Muscle layer of colon (tissue), 2 donors: ENCODE data around the gene WIZ.

ENCODE experiments used
- H3K27ac ChIP-seq: one replicate; pipeline ENCODE4 v1.7.0; 2013; ENCODE audit warnings: low read depth, mild to moderate bottlenecking, low read length, moderate library complexity
- H3K27me3 ChIP-seq, 2 donors: one replicate each; pipeline ENCODE4 v1.7.0; 2013; ENCODE audit warnings: low read length in 2 of 2, mild to moderate bottlenecking in 2 of 2; ENCODE audit not compliant: insufficient read depth in 2 of 2, control insufficient read depth in 1 of 2
- H3K36me3 ChIP-seq: one replicate; pipeline ENCODE4 v1.7.0; 2013; ENCODE audit warnings: mild to moderate bottlenecking, low read length; ENCODE audit not compliant: insufficient read depth
- H3K4me1 ChIP-seq: one replicate; pipeline ENCODE4 v1.7.0; 2013; ENCODE audit warnings: mild to moderate bottlenecking, low read length; ENCODE audit not compliant: insufficient read depth
- H3K4me3 ChIP-seq, 2 donors: one replicate each; pipeline ENCODE4 v1.7.0; 2013; ENCODE audit warnings: low read length in 2 of 2, low read depth in 1 of 2, mild to moderate bottlenecking in 1 of 2, moderate library complexity in 1 of 2
- H3K9ac ChIP-seq: one replicate; pipeline ENCODE4 v1.7.0; 2013; ENCODE audit warnings: low read length
- H3K9me3 ChIP-seq: one replicate; pipeline ENCODE4 v1.7.0; 2013; ENCODE audit warnings: mild to moderate bottlenecking, low read length
- donor health status: abdominal sarcoma.
- donor health status: Adenocarcinoma of cecum.

Gene WIZ

DNA sequence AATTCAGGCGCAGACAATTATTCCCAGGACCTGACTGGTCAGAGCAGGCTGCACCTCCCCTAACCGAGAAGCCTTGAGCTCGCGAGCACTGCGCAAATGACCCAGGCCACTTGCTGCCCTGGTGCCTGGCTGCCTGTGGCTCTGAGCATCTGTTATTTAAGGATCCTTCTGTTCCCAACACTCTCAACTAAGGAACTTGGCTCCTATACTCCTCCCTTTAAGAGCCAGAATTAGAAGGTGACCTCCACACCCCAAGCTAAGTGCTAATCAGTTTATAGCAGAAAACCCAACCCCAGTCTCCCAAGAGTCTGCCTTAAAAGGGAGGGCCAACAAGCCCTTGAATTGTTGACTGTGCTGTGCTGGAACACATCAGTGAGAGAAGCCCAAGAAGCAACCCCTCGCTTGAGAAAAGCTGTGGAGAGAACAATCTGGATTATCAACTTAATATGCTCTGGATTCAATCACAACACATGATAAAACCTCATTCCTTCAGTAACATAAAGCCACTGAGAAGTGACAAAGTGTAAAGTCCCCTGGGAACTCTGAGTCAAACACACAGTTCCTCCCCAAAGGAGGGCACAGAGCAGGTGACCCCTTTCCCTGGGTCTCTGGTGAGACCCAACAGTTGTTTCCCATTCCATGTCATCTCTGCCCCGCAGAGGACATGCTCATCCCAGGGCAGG, 45.5 kb downstream of the WIZ start:
- peak overlapping the region in 1 of 2 donors; percentile 33 for H3K4me3 ChIP-seq
- H3K36me3 ChIP-seq, result peaks cover 30% of the 10 kb centered on the region
- no peaks in the 10 kb centered on the region for H3K9me3 ChIP-seq
- peaks cover 58% of the 10 kb centered on the region for H3K4me1 ChIP-seq
- H3K27me3 ChIP-seq, result no peaks in the 10 kb centered on the region
- H3K27ac ChIP-seq, result peak overlapping the region; percentile 62
- H3K9ac ChIP-seq, result peak overlapping the region; percentile 34

DNA sequence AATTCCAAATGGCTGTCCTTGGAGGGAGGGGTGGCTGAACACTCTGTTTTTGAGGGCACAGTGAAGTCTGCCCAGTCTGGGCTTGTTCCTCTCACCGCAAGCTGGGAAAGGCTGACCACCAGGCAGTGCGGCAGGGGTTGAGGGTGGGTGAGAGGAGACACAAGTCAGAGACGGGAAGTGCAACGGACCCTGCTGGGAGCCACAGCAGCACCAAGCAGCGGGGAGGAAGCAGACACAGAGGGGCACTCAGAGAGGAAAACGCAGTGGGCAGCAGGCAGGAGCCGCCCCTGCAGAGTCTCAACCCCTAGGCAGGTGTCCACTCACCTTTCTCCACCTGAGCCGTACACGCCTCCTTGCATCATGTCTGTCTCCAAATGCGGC, 46.6 kb downstream of the WIZ start:
- Histone ChIP-seq H3K27ac (peak overlapping the region; percentile 62), H3K9me3 (no peaks in the 10 kb centered on the region), H3K27me3 (no peaks in the 10 kb centered on the region), H3K4me1 (peaks cover 58% of the 10 kb centered on the region), H3K4me3 (peak overlapping the region in 1 of 2 donors; percentile 33), H3K36me3 (peaks cover 38% of the 10 kb centered on the region), H3K9ac (peak overlapping the region; percentile 34)

DNA sequence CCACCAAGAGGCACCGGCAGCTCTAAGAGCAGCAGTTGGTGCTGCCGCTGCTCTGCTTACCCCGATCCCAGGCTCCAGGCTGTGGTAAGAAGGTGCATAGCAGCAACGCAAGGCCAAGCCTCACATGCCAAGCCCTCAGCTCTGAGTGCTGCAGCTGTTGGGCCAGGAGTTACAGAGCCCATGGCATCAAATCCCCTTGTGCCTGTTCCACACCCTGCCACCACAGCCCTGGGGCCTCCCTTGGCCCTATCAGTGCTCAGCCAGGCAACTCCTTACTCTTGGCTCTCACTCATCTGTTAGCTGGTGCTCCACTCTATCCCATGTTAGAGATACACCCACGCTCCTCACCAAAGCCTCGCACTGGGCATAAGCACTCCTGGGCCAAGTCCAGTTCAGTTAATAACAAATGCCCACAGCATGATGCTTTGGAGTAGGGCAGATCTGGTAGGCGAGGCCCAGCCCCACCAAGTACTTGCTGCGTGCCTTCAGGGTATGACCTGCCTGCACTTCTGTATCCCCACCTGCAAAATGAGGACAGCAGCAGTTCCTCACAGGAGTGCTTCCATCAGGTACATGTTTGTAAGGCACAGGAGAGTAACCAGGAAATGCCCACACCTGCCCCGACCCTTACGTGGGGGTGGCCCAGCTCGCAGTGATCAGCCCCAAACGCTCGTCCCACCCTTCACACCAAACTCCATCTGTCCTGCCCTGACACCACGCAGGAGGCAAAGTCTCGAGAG, 47.2 kb downstream of the WIZ start:
- Histone ChIP-seq H3K9ac (peak overlapping the region; percentile 34), H3K36me3 (peaks cover 44% of the 10 kb centered on the region), H3K9me3 (no peaks in the 10 kb centered on the region), H3K4me3 (peak overlapping the region in 1 of 2 donors; percentile 33), H3K27me3 (no peaks in the 10 kb centered on the region), H3K27ac (peak overlapping the region; percentile 62), H3K4me1 (peaks cover 58% of the 10 kb centered on the region)

DNA sequence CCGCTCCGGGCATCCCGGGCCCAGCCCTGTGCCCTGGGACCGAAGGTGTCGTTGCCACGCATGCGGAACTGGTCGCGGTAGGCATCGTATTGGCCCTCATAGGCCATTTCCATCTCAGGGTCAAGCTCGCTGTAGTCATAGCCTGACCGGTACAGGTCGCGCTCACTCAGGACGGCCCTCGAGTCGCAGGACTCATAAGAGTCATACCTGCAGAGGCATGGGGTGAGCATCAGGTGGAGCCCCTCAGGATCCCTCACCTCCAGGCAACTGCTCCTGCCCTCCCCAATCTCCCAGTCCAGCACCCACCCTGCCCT, 48.4 kb downstream of the WIZ start:
- peaks cover 51% of the 10 kb centered on the region for H3K4me1 ChIP-seq
- H3K9ac ChIP-seq, result no peak overlapping the region
- H3K4me3 ChIP-seq, result no peak overlapping the region
- H3K27ac ChIP-seq, result no peak overlapping the region
- H3K27me3 ChIP-seq, result no peaks in the 10 kb centered on the region
- no peaks in the 10 kb centered on the region for H3K9me3 ChIP-seq
- peaks cover 56% of the 10 kb centered on the region for H3K36me3 ChIP-seq

DNA sequence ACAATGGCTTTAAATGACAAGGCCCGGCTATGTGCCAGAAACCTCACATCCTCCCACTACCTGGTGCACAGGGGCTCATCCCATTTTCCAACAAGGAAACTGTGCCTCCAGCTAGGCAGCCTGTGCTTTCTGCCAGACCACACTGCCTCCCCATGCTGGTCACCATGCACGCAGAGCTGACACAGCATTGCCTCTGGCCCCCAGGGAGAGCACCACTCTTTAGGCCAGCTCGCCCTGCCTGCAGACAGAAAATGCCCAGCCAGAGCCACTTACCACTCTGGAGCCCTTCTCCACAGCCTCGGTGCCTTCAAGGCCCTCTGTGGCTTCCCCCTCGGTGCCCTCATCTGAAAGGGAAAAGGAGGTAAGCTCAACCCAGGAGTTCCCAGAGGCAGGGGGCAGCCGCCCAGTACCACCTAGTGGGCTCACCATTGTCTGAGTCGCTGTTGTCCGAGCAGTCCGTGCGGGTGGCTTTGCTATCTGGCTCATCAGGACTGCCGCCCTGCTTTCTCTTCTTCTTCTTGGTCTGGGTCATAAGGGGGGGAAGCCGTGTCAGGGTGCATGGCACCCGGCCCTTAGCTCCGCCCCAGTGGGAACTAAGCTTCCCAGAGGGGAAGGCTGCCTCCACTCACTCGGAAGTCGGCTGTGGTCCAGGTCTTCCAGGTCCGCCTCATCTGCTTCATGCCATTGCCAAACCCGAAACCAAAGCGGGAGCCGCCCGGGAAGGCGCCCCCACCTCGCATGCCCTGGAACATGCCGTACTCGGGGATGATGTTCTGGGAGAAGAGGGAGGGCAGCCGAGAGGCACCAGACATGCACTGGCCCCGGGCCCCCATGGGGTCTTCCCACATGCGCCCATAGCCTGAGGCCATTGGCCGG, 49.0 kb downstream of the WIZ start:
- Histone ChIP-seq H3K9ac (no peak overlapping the region), H3K9me3 (no peaks in the 10 kb centered on the region), H3K27ac (no peak overlapping the region), H3K36me3 (peaks cover 62% of the 10 kb centered on the region), H3K27me3 (no peaks in the 10 kb centered on the region), H3K4me3 (no peak overlapping the region), H3K4me1 (peaks cover 47% of the 10 kb centered on the region)

DNA sequence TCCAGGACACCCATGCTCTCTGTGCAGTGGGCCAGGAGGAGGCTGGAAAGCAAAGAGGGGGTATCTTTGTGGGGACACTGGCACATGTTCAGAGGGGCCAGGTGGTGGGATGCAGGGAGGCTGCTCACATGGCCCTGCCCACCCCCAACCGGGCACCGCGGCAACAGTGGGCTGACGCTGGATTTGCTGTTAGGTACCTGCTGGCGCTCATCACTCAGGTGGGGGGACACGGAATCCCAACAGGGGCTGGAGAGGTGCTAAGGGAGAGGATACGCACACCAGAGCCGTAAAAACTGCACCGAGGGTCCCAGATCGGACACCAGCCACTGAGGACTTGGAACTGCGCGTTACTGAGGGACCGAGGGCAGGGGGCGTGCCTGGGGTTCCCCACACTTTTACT, 50.1 kb downstream of the WIZ start:
- Histone ChIP-seq H3K27me3 (no peaks in the 10 kb centered on the region), H3K27ac (no peak overlapping the region), H3K9me3 (no peaks in the 10 kb centered on the region), H3K9ac (no peak overlapping the region), H3K4me1 (peaks cover 41% of the 10 kb centered on the region), H3K36me3 (peaks cover 62% of the 10 kb centered on the region), H3K4me3 (no peak overlapping the region)

DNA sequence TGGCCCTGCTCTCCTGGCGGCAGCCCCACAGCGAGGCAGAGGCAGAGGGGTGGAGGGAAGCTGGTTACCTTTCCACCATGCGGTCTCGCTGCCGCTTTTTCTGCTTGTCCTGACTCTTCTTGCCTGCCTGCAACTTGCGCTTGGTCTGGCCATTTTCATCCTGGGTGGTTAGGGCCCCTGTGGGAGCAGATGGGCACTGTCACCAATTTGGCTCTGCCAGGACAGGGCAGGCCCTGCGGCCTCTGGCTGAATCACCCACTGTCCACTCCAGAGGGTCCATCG, 50.6 kb downstream of the WIZ start:
- no peak overlapping the region for H3K9ac ChIP-seq
- H3K9me3 ChIP-seq, result no peaks in the 10 kb centered on the region
- H3K27ac ChIP-seq, result no peak overlapping the region
- H3K27me3 ChIP-seq, result no peaks in the 10 kb centered on the region
- H3K36me3 ChIP-seq, result peaks cover 62% of the 10 kb centered on the region
- no peak overlapping the region for H3K4me3 ChIP-seq
- peaks cover 37% of the 10 kb centered on the region for H3K4me1 ChIP-seq

DNA sequence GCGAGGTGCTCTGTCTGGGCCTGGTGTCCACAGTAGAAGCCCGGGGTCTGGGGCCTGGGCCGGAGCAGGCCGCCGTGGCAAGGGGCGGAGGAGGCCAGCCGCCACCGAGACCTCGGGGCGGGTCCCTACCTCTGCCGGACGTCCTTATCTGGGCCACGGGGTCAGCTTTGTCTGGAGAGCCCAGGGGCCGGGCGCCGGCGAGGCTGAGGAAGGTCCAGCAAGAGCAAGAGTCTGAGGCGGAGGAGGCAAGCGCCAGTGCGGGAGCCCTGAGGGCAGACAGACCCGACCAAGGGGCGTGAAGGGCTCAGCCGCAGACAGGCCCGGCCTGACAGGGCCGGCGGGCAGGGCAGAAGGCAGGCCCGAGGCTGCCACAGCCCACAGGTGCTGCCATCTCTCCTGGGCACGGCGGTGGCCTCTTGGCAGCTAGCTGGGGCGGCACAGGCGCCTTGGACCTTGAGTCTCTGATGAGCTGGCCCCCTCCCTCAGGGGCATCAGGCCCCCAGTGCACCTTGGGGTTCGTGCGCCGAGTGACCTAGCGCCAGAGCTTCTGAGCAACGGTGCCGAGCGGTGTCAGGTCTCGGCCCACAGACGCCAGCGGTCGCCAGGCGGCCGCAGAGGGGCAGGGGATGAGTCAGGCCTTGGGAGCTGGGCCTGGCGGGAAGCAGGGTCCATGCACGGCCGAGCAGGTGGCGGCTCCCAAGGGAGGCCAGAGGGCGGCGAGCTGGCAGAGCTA, 51.1 kb downstream of the WIZ start:
- no peak overlapping the region for H3K27ac ChIP-seq
- no peaks in the 10 kb centered on the region for H3K9me3 ChIP-seq
- H3K4me1 ChIP-seq, result peaks cover 32% of the 10 kb centered on the region
- H3K4me3 ChIP-seq, result no peak overlapping the region
- H3K9ac ChIP-seq, result no peak overlapping the region
- H3K27me3 ChIP-seq, result no peaks in the 10 kb centered on the region
- H3K36me3 ChIP-seq, result peaks cover 62% of the 10 kb centered on the region

DNA sequence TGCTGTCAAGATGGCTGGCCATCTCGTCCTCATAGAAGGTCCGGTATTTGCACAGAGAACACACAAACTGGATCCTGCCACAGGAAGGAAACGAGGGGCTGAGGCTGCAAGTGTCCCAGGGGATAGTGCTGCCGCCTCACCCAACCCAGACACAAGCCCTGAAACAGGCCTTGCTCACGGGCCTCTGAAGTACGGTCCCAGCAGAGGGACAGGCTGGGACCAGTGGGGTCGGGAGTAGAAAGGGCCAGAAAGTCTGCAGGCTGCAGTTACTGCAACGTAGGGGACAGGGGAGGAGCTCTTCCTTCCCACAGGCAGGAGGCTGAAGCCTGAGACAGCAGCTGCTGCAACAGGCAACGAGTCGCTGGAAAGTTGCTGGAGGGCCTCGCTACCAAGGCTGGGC, 52.0 kb downstream of the WIZ start:
- H3K4me3 ChIP-seq, result no peak overlapping the region
- H3K4me1 ChIP-seq, result peaks cover 23% of the 10 kb centered on the region
- peaks cover 53% of the 10 kb centered on the region for H3K36me3 ChIP-seq
- no peak overlapping the region for H3K9ac ChIP-seq
- no peak overlapping the region for H3K27ac ChIP-seq
- no peaks in the 10 kb centered on the region for H3K27me3 ChIP-seq
- no peaks in the 10 kb centered on the region for H3K9me3 ChIP-seq

DNA sequence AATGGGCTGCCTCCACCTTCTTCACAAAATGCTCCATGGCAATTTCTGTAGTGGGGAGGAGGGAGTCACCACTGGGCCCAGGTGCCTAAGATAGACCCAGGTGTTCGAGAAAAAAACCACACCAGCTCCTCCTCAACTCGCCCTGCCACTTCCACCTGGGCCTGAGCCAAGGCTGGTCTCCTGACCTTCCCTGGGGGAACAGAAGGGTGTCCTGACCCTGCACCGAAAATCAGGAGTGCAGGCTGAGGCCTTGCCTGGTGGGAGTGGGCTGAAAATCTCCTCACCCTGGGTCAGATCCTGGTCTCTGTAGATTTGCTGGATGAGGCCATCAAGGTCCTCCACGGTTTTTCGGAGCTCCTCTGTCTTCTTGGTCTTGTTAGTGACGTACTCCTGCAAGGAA, 52.5 kb downstream of the WIZ start:
- Histone ChIP-seq H3K27me3 (no peaks in the 10 kb centered on the region), H3K36me3 (peaks cover 52% of the 10 kb centered on the region), H3K9me3 (no peaks in the 10 kb centered on the region), H3K4me1 (peaks cover 17% of the 10 kb centered on the region), H3K4me3 (no peak overlapping the region), H3K27ac (no peak overlapping the region), H3K9ac (no peak overlapping the region)

DNA sequence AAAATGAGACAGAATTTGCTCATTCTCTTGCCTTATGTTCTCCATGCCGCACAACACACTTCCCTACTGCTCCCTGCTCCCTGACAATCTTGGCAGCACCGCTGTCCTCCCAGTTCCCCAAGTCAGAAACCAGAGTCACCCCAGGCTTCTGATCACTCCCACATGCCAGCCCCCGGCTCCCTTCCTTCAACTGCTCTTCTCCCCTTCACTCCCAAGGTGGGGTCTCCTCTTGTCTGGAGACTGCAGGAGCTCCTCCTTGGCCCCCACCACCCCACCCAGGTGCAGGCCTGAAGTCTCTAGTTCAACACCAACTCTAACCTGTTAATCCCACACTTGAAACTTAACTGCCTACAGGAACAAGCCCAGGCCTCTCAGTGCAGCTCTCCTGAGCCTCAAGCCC, 53.3 kb downstream of the WIZ start:
- H3K27ac ChIP-seq, result no peak overlapping the region
- H3K9ac ChIP-seq, result no peak overlapping the region
- H3K9me3 ChIP-seq, result no peaks in the 10 kb centered on the region
- no peaks in the 10 kb centered on the region for H3K27me3 ChIP-seq
- H3K36me3 ChIP-seq, result peaks cover 55% of the 10 kb centered on the region
- peaks cover 9% of the 10 kb centered on the region for H3K4me1 ChIP-seq
- H3K4me3 ChIP-seq, result no peak overlapping the region
